ENCODE measurements around the gene ERFL.

DNA sequence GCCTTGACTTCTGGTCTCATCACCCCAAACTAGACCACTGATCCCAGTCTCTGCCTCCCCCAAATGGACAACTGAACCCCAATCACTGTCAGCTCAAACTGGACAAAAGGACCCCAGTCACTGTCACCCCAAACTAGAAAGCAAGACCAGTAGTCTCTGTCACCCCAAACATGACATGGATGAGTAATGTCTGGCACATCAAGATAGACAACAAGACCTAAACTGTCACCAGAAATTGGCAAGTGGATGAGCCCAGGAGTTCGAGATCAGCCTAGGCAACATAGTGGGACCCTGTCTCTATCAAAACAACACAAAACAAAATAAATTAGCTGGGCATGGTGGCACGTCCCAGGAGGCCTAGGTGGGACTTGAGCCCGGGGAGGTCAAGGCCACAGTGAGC is 18.8 kb upstream of the ERFL start:
- TF ChIP-seq, protein P1, sequence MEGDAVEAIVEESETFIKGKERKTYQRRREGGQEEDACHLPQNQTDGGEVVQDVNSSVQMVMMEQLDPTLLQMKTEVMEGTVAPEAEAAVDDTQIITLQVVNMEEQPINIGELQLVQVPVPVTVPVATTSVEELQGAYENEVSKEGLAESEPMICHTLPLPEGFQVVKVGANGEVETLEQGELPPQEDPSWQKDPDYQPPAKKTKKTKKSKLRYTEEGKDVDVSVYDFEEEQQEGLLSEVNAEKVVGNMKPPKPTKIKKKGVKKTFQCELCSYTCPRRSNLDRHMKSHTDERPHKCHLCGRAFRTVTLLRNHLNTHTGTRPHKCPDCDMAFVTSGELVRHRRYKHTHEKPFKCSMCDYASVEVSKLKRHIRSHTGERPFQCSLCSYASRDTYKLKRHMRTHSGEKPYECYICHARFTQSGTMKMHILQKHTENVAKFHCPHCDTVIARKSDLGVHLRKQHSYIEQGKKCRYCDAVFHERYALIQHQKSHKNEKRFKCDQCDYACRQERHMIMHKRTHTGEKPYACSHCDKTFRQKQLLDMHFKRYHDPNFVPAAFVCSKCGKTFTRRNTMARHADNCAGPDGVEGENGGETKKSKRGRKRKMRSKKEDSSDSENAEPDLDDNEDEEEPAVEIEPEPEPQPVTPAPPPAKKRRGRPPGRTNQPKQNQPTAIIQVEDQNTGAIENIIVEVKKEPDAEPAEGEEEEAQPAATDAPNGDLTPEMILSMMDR (IDR thresholded peaks at IDR 0.05): no peak
- TF ChIP-seq POLR2A (IDR thresholded peaks at IDR 0.05): no peak
